HFFc6 (cell line): ENCODE data around the gene NUFIP1. TPM values are rescaled to one million over a fixed set of nuclear protein-coding genes. Genes with fewer than 3 reads are reported as not detected.

ENCODE experiments used
- DNase-seq: peaks from one replicate; pipeline ENCODE4 v3.0.0-alpha.2; 2018
- H3K27ac Mint-ChIP-seq: 2 replicates; pipeline ENCODE4 v1.8.0; 2020; ENCODE audit warnings: mild to moderate bottlenecking, mixed read lengths
- H3K27me3 Mint-ChIP-seq: 2 replicates; pipeline ENCODE4 v1.8.0; 2021; ENCODE audit warnings: mild to moderate bottlenecking, moderate library complexity, mixed read lengths; ENCODE audit not compliant: insufficient read depth
- H3K36me3 Mint-ChIP-seq: 2 replicates; pipeline ENCODE4 v1.8.0; 2021; ENCODE audit warnings: low read depth, mixed read lengths
- H3K4me1 Mint-ChIP-seq: 2 replicates; pipeline ENCODE4 v1.8.0; 2020; ENCODE audit warnings: low read depth, mixed read lengths
- H3K4me3 Mint-ChIP-seq: 2 replicates; pipeline ENCODE4 v1.8.0; 2020; ENCODE audit warnings: mild to moderate bottlenecking, moderate library complexity, mixed read lengths
- H3K9me3 Mint-ChIP-seq: 2 replicates; pipeline ENCODE4 v1.8.0; 2020; ENCODE audit warnings: mild to moderate bottlenecking, mixed read lengths
- total RNA-seq, 6 experiments: library from RNA; stranded (reverse); fragmentation: NEBNext Ultra II Directional; extraction: Animal tissue kit (Norgen Biotek cat#: 25700); gene quantifications; 2 replicates in 1 of 6; 3 replicates in 5 of 6; pipeline ENCODE4 v1.2.3, GENCODE V29; 2021
- TF ChIP-seq, protein P1 (sequence below): fragments of 200-600 bp; sonication (generic); IDR thresholded peaks from 2 replicates; pipeline ENCODE4 v1.5.0; 2021; ENCODE audit warnings: antibody characterized with exemption, mild to moderate bottlenecking

Gene NUFIP1
- total RNA-seq, 6 experiments from 2014 or later: 5.7 to 8.4 (median 7.3) TPM

- Mint-ChIP-seq H3K4me3 (no peak overlapping the region), H3K36me3 (peaks cover 7% of the 10 kb centered on the region), H3K27ac (no peak overlapping the region), H3K4me1 (no peaks in the 10 kb centered on the region), H3K27me3 (no peaks in the 10 kb centered on the region), H3K9me3 (no peaks in the 10 kb centered on the region)
- DNase-seq: no peak
- TF ChIP-seq, protein P1, sequence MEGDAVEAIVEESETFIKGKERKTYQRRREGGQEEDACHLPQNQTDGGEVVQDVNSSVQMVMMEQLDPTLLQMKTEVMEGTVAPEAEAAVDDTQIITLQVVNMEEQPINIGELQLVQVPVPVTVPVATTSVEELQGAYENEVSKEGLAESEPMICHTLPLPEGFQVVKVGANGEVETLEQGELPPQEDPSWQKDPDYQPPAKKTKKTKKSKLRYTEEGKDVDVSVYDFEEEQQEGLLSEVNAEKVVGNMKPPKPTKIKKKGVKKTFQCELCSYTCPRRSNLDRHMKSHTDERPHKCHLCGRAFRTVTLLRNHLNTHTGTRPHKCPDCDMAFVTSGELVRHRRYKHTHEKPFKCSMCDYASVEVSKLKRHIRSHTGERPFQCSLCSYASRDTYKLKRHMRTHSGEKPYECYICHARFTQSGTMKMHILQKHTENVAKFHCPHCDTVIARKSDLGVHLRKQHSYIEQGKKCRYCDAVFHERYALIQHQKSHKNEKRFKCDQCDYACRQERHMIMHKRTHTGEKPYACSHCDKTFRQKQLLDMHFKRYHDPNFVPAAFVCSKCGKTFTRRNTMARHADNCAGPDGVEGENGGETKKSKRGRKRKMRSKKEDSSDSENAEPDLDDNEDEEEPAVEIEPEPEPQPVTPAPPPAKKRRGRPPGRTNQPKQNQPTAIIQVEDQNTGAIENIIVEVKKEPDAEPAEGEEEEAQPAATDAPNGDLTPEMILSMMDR: no peak
Measured at GRCh38 chr13:45004096-45004495, 14.8 kb upstream of the NUFIP1 start.

- Mint-ChIP-seq H3K36me3 (peaks cover 7% of the 10 kb centered on the region), H3K4me3 (no peak overlapping the region), H3K4me1 (no peaks in the 10 kb centered on the region), H3K27me3 (no peaks in the 10 kb centered on the region), H3K27ac (no peak overlapping the region), H3K9me3 (no peaks in the 10 kb centered on the region)
- no peak for DNase-seq
- TF ChIP-seq, protein P1: no peak
Measured at GRCh38 chr13:45003417-45003816, 14.1 kb upstream of the NUFIP1 start.

- Mint-ChIP-seq H3K4me1 (peaks cover 46% of the 10 kb centered on the region), H3K27me3 (no peaks in the 10 kb centered on the region; the same call in 1 of the 2 replicates), H3K9me3 (no peaks in the 10 kb centered on the region), H3K27ac (peak overlapping the region; percentile 99), H3K36me3 (peaks cover 15% of the 10 kb centered on the region), H3K4me3 (peak overlapping the region; percentile 99)
- DNase-seq: no peak
- TF ChIP-seq, protein P1: no peak
Measured at GRCh38 chr13:44989941-44990340, 670 bp upstream of the NUFIP1 start.

GRCh38 chr13:44978328-44978727 lies 10.9 kb downstream of the NUFIP1 start:
- Mint-ChIP-seq H3K36me3 (peaks cover 5% of the 10 kb centered on the region; the same call in 1 of the 2 replicates), H3K4me3 (no peak overlapping the region), H3K27me3 (no peaks in the 10 kb centered on the region), H3K27ac (no peak overlapping the region), H3K9me3 (no peaks in the 10 kb centered on the region), H3K4me1 (no peaks in the 10 kb centered on the region)
- TF ChIP-seq, protein P1: peak; percentile 64
- no peak for DNase-seq

DNA sequence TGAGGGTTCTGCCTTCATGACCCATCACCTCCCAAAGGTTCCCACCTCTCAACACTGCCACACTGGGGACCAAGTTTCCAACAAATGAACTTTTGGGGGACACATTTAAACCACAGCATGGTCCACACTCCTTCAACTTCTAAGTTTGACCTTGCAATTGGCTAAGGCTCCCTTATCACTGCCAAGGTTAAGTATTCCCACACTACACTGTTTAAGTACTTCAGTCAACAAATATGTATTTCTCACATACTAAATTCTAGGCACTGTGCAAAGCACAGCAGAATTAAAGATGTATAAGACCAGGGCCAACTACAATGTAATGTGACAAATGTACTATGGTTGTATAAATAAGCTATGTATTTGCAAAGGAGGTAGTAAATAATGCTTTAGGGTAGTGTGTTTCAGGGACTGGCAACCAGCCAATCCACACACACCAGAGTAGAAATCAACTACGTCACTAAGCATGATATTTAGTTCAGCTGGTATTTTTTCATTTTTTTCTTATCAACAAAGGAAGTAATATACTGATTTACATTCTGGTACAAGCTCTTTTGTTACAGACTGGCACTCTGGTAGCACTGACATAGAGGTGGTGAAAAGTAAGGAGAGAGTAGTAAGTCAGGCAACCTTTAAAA lies 12.2 kb downstream of the NUFIP1 start:
- peaks cover 3% of the 10 kb centered on the region; the same call in 1 of the 2 replicates for H3K4me1 Mint-ChIP-seq
- no peaks in the 10 kb centered on the region for H3K9me3 Mint-ChIP-seq
- no peak for DNase-seq
- peaks cover 5% of the 10 kb centered on the region; the same call in 1 of the 2 replicates for H3K36me3 Mint-ChIP-seq
- H3K27ac Mint-ChIP-seq: no peak overlapping the region
- TF ChIP-seq, protein P1: no peak
- no peaks in the 10 kb centered on the region for H3K27me3 Mint-ChIP-seq
- no peak overlapping the region for H3K4me3 Mint-ChIP-seq
